Stomach smooth muscle (tissue), 2 donors: ENCODE data around the gene NUTM1.

Source experiments
- H3K27ac ChIP-seq: one replicate; pipeline ENCODE4 v1.7.0; 2013; ENCODE audit warnings: mild to moderate bottlenecking, low read length, inconsistent platforms
- H3K27me3 ChIP-seq, 2 donors: one replicate each; pipeline ENCODE4 v1.7.0; 2013; ENCODE audit warnings: low read length in 2 of 2; ENCODE audit not compliant: insufficient read depth in 2 of 2, control insufficient read depth in 1 of 2
- H3K36me3 ChIP-seq, 2 donors: one replicate each; pipeline ENCODE4 v1.7.0; 2013; ENCODE audit warnings: low read length in 2 of 2; ENCODE audit not compliant: control insufficient read depth in 2 of 2, insufficient read depth in 2 of 2
- H3K4me1 ChIP-seq: one replicate; pipeline ENCODE4 v1.7.0; 2013; ENCODE audit warnings: low read length; ENCODE audit not compliant: control insufficient read depth, insufficient read depth
- H3K4me3 ChIP-seq, 2 donors: one replicate each; pipeline ENCODE4 v1.7.0; 2013; ENCODE audit warnings: low read length in 2 of 2
- H3K9ac ChIP-seq, 2 donors: one replicate each; pipeline ENCODE4 v1.7.0; 2013; ENCODE audit warnings: low read length in 2 of 2, mild to moderate bottlenecking in 1 of 2
- H3K9me3 ChIP-seq, 2 donors: one replicate each; pipeline ENCODE4 v1.7.0; 2013; ENCODE audit warnings: low read length in 2 of 2; ENCODE audit not compliant: control insufficient read depth in 2 of 2
- donor health status: healthy.
- donor health status: Pancreatic carcinoma.

NUTM1 gene, protein sequence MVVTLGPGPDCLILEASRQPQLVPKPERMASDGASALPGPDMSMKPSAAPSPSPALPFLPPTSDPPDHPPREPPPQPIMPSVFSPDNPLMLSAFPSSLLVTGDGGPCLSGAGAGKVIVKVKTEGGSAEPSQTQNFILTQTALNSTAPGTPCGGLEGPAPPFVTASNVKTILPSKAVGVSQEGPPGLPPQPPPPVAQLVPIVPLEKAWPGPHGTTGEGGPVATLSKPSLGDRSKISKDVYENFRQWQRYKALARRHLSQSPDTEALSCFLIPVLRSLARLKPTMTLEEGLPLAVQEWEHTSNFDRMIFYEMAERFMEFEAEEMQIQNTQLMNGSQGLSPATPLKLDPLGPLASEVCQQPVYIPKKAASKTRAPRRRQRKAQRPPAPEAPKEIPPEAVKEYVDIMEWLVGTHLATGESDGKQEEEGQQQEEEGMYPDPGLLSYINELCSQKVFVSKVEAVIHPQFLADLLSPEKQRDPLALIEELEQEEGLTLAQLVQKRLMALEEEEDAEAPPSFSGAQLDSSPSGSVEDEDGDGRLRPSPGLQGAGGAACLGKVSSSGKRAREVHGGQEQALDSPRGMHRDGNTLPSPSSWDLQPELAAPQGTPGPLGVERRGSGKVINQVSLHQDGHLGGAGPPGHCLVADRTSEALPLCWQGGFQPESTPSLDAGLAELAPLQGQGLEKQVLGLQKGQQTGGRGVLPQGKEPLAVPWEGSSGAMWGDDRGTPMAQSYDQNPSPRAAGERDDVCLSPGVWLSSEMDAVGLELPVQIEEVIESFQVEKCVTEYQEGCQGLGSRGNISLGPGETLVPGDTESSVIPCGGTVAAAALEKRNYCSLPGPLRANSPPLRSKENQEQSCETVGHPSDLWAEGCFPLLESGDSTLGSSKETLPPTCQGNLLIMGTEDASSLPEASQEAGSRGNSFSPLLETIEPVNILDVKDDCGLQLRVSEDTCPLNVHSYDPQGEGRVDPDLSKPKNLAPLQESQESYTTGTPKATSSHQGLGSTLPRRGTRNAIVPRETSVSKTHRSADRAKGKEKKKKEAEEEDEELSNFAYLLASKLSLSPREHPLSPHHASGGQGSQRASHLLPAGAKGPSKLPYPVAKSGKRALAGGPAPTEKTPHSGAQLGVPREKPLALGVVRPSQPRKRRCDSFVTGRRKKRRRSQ

DNA sequence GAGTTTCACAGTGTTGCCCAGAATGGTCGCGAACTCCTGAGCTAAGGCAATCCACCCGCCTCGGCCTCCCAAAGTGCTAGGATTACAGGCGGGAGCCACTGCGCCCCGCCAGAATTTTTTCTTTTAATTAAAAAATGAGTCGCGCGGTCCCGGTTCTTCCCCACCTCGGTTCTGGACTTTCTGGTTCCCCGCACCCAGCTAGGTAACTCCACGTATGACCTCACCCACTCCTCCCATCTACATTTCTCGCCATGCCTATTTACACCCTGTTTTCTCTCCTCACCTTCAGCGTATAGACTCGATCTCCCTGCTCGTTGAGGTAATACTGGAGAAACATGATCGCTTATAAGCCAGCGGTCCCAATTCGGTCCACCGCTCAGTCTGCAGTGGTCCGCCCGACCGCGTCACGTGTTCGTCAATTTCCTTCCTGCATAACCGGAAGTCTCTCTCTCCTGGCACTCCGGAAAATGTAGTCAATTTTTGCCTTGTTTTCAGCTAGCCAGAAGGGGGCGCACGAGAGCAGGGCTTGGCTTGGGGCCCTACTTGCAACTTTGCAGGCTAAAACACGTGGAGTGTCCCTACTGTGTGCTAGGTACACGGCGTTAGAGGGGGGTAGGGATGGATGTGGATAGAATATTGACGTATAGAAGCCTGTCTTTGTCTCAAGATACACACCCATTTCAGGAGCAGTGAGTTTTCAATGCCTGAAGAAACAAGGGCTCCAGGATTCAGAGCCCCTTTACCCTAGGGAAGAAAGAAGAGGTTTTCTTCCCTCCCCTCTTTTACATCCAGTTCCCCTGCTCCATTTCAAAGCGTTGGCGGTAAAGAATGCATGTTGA lies at the start of gene NUTM1, which contains the start of gene NOP10:
Gene NUTM1 (plus strand): TSS at position 579 of the 839 bp plus-strand sequence. CDS start 382 bp downstream, outside the sequence.
Gene NOP10 (minus strand): TSS at position 400 of the 839 bp plus-strand sequence. CDS start 63 bp downstream, at position 337.
- no peaks in the 10 kb centered on the region for H3K9me3 ChIP-seq
- H3K27me3 ChIP-seq: no peaks in the 10 kb centered on the region
- H3K4me1 ChIP-seq: peaks cover 7% of the 10 kb centered on the region
- H3K9ac ChIP-seq: peak within 1 kb of the TSS; percentile 72 to 93
- H3K36me3 ChIP-seq: peaks cover 0 to 4% of the 10 kb centered on the region in 2 donors
- peak within 1 kb of the TSS; percentile 79 to 100 for H3K4me3 ChIP-seq
- peak within 1 kb of the TSS; percentile 76 for H3K27ac ChIP-seq

DNA sequence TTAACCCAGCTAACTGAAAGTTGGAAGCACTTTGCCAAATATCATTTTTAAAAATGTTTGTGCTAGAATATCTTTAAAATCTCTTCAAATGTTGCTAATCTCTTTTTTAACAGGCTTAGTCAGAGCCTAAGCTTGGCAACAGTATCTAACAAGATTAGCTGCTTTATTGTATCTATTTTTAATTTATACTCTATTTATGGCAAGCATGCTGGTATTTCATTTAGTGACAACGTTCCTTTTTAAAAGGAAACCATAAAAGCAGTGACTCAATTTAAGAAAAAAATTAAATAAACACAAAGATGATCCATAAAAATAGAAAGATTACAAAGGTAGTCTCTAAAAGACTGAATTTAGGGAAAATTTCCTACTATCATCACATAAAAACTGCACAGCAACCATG lies 46.1 kb upstream of the NUTM1 start:
- no peaks in the 10 kb centered on the region for H3K27me3 ChIP-seq
- H3K4me1 ChIP-seq: no peaks in the 10 kb centered on the region
- H3K4me3 ChIP-seq: no peak overlapping the region
- no peaks in the 10 kb centered on the region for H3K36me3 ChIP-seq
- no peaks in the 10 kb centered on the region for H3K9me3 ChIP-seq
- H3K9ac ChIP-seq: no peak overlapping the region
- no peak overlapping the region for H3K27ac ChIP-seq

DNA sequence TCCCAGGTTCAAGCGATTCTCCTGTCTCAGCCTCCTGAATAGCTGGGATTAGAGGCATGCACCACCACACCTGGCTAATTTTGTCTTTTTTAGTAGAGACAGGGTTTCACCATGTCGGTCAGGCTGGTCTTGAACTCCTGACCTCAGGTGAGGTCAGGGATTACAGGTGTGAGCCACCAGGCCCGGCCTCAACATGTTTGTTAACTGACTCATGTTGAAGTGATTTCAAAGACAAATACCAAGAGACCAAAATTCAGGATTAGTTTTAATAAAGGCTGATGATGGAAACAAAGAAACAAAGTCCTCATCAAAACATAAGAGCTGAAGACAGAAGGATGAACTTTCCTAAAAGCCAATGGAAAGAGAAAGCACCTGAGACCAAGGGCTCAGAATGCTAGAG lies 42.1 kb upstream of the NUTM1 start:
- no peaks in the 10 kb centered on the region for H3K36me3 ChIP-seq
- no peak overlapping the region for H3K27ac ChIP-seq
- H3K4me3 ChIP-seq: no peak overlapping the region
- H3K4me1 ChIP-seq: no peaks in the 10 kb centered on the region
- H3K9ac ChIP-seq: no peak overlapping the region
- H3K9me3 ChIP-seq: no peaks in the 10 kb centered on the region
- no peaks in the 10 kb centered on the region for H3K27me3 ChIP-seq

DNA sequence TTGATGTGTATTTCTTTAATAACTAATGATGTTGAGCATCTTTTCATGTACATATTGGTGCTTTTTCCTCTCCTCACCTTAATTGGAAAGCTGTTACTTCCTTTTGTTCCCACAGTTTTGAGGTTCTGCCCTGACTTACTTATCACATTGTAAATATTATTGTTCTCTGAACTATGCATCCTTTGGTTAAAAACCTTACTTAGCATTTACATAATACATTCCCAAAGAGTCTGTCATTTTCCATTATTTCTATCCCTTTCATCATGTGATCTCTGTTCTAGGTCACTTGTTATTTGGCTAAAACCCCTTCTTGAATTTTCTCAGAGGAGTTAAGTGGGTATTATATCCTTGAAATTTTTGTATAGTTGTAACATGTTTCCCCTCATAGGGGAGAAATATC lies 38.5 kb upstream of the NUTM1 start:
- Histone ChIP-seq H3K9me3 (no peaks in the 10 kb centered on the region), H3K4me1 (no peaks in the 10 kb centered on the region), H3K27me3 (no peaks in the 10 kb centered on the region), H3K9ac (no peak overlapping the region), H3K27ac (no peak overlapping the region), H3K4me3 (no peak overlapping the region), H3K36me3 (no peaks in the 10 kb centered on the region)

DNA sequence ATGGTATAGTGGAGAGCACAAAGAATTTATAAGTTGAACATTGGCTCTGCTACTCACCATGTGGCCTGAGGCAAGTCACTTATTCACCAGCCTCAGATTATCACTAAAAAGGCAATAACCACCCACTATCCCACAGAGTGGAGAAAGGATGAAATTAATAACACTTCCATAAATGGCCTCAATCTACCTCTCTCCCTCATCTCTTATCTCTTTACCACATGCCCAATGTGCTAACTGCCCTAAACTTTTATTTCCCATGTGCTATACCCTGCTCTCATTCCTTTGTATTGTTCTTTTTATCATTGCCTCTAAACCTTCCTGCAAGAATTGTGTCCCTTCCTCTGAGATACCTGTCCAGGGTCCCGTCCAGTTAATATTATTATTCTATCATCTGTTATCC lies 31.6 kb upstream of the NUTM1 start:
- no peaks in the 10 kb centered on the region for H3K4me1 ChIP-seq

DNA sequence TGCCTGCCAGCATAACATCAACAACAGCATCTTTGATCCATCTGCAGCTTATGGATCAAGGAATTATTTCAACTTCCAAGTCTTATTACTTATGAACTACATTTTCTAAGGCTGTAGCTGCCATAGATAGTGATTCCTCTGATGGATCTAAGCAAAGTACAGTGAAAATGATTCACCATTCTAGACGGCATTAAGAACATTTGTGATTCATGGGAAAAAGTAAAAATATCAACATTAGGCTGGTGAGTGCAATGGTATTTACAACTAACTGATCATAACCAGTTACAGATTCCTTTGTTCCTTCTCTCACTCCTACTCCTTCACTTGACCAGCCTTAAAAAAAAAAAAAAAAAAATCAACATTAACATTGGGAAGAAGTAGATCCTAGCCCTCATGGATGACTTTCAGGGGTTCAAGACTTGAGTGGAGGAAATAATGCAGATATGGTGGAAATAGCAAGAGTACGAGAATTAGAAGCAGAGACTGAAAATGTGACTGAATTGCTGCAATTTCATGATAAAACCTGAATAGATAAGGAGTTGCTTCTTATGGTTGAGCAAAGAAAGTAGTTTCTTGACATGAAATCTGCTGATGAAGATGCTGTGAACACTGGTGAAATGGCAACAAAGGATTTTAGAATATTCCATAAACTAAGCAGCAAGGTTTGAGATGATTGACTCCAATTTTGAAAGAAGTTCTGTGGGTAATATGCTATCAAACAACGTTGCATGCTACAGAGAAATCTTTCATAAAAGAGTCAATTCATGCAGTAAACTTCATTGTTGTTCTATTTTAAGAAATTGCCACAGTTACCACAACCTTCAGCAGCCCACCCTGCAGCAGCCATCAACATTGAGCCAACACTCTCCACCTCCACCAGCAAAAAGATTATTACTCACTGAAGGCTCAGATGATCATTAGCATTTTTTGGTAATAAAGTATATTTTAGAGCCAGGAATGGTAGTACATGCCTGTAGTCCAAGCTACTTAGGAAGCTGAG lies 28.3 kb upstream of the NUTM1 start:
- Histone ChIP-seq H3K4me3 (no peak overlapping the region), H3K4me1 (no peaks in the 10 kb centered on the region), H3K27ac (no peak overlapping the region), H3K36me3 (no peaks in the 10 kb centered on the region), H3K9me3 (no peaks in the 10 kb centered on the region), H3K27me3 (no peaks in the 10 kb centered on the region), H3K9ac (no peak overlapping the region)

More for the DNA sequence above, 31.6 kb upstream of the NUTM1 start:
- Histone ChIP-seq H3K36me3 (no peaks in the 10 kb centered on the region), H3K4me3 (no peak overlapping the region), H3K27me3 (no peaks in the 10 kb centered on the region), H3K27ac (no peak overlapping the region), H3K9ac (no peak overlapping the region), H3K9me3 (no peaks in the 10 kb centered on the region)

DNA sequence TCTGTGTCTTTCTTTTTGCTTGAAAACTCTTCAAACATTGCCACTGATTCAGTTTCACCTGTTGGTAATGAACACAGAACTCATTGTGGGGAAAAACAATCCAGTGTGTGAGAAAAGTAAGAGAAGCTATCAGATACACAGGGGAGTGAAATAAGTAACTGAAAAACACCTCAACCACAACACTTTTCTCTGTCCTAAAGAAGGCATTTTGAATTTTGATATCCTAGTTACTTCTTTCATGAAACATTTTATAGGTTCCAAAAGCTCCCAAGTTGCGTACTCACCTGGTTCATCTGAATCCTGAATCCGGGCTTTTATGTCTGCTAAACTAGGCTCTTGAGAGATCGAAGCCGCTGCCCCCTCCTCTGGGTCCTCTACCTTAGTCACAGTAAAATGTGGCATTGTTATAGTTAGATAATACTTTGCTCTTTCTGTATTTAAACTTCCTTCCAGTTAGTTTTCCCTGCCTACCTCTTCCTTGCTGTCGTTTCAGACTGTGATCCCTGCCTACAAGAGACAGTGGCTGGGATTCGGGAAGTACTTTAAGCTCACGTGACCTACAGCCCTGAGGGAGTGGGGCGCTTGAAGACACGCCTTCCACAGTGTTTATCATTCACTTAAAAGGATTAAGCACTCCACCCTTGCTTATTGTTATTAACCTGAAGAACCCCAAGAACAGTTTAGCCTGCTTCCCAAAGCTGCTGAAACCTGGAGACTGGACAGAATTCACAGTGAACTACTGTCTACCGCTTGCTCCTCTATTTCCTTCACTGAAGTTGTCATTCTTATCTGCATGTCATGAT lies 24.6 kb upstream of the NUTM1 start:
- H3K36me3 ChIP-seq: no peaks in the 10 kb centered on the region
- peak overlapping the region; percentile 76 to 77 for H3K4me3 ChIP-seq
- no peaks in the 10 kb centered on the region for H3K27me3 ChIP-seq
- no peak overlapping the region for H3K27ac ChIP-seq
- H3K9me3 ChIP-seq: no peaks in the 10 kb centered on the region
- peak overlapping the region; percentile 64 to 66 for H3K9ac ChIP-seq
- H3K4me1 ChIP-seq: no peaks in the 10 kb centered on the region

DNA sequence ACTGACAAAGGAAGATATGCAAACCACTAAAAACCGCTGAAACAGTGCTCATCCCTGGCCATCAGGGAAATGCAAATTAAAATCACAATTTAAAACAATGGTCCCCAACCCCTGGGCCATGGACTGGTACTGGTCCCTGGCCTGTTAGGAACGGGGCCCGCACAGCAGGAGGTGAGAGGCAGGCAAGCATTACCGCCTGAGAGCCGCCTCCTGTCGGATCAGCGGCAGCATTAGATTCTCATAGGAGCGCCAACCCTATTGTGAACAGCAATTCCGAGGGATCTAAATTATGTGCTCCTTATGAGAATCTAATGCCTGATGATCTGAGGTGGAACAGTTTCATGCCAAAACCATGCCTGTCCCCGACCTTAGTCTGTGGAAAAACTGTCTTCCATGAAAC lies 19.9 kb upstream of the NUTM1 start:
- Histone ChIP-seq H3K27ac (no peak overlapping the region), H3K4me1 (no peaks in the 10 kb centered on the region), H3K9ac (no peak overlapping the region), H3K36me3 (no peaks in the 10 kb centered on the region), H3K4me3 (no peak overlapping the region), H3K9me3 (no peaks in the 10 kb centered on the region), H3K27me3 (no peaks in the 10 kb centered on the region)

DNA sequence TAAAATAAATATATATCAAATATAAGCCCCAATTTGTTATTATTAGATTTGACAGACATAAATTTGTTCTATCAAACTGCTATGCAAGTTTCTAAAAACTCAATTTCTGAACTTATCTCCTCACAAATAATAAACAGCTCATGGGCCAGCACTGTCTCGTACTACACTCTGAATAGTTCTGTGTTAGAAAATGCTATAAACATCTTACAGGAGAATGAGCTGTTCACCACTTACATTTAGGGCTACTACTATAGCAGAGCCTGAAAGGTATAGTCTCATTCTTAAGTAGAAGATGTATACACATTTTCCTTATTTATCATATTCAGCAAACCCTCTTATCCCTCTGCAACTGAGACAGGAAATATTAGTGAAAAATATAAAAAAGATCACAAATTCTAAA lies 18.2 kb upstream of the NUTM1 start:
- no peaks in the 10 kb centered on the region for H3K9me3 ChIP-seq

More for the DNA sequence above, 18.2 kb upstream of the NUTM1 start:
- no peaks in the 10 kb centered on the region for H3K36me3 ChIP-seq
- H3K9ac ChIP-seq: no peak overlapping the region
- no peaks in the 10 kb centered on the region for H3K4me1 ChIP-seq
- no peak overlapping the region for H3K27ac ChIP-seq
- no peak overlapping the region for H3K4me3 ChIP-seq
- no peaks in the 10 kb centered on the region for H3K27me3 ChIP-seq
